DMS153 treated with DMSO at 0.1 percent for 48 hours (cell line): ENCODE measurements around the gene KRT6C.
A peak's percentile ranks its signal among the peaks of the same experiment; 100 is the strongest.
"Not testable (repeated sequence)": the region's sequence is repeated elsewhere in the genome, so short reads cannot be mapped to it uniquely, and the experiment has no call there.

Experiments used
- DNase-seq: peaks from one replicate; lab custom pipeline; 2025; ENCODE audit not compliant: unreplicated experiment; lab: John Stamatoyannopoulos, UW

Gene KRT6C

GRCh38 chr12:52461693-52462092 lies 11.9 kb downstream of the KRT6C start:
- DNase-seq, result no peak

- no peak for DNase-seq
Measured at GRCh38 chr12:52458861-52459260, 14.7 kb downstream of the KRT6C start.

GRCh38 chr12:52455821-52456220 lies 17.8 kb downstream of the KRT6C start:
- DNase-seq, result no peak

- peak; percentile 77 for DNase-seq
Measured at GRCh38 chr12:52454411-52455201, 19.0 kb downstream of the KRT6C start.

GRCh38 chr12:52452101-52452500 lies 21.5 kb downstream of the KRT6C start, which contains the start of gene KRT6B:
TSS of gene KRT6B (minus strand) at chr12:52452146. CDS start at chr12:52452078, 68 bp downstream.
- DNase-seq, result no peak

- DNase-seq, result no peak
Measured at GRCh38 chr12:52448228-52448627, 25.4 kb downstream of the KRT6C start.

- DNase-seq, result not testable (repeated sequence)
Measured at GRCh38 chr12:52447196-52447595, 26.4 kb downstream of the KRT6C start.

DNA sequence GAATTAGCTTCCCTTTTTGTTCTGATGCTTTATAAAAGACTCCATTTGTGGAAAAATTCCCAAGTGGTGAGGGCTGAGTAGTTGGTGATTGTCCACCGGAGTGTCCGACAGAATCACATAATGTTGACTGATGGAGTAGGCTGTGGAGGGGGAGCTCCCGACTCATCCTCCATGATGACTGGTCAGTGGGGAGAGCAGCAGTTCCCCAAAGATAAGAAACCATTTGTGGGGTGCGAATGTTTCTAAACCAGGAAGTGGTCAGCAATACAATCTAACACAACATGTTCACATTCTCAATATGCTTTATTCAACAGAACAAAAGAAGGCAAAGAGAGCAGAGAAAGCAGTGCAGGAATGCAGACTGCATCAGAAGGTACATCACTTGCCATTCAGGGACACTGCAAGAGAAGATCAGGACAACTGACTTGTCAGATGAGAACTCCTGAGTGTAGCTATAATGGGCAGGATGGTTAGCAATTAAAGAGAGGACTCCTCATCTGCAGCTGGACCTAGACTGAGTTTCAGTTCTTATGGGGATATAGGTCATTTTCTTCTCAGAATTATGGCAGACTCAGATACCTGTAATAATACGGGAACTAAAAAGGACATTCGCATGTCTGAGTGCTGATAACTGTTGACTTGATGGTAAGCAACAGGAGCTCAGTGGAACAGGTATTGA lies 27.1 kb downstream of the KRT6C start:
- DNase-seq, result no peak

DNA sequence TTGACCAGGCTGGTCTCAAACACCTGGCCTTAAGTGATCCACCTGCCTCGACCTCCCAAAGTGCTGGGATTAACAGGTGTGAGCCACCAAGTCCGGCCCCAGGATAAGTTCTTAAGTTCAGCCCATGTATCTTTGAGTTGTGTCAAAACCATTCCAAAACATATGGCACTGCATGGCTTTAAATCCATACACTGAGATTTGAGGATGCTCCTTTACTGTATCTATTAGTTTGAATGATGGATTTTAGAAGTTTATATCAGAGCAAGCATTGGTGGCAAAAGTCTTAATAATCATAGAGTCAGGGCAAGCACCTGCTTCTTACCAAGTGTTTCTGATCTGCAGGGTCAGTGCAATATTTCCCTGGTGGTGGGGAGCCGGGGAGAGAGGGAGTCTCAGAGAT lies 27.7 kb downstream of the KRT6C start:
- no peak for DNase-seq

GRCh38 chr12:52444647-52445595 lies 28.7 kb downstream of the KRT6C start:
- no peak for DNase-seq

DNA sequence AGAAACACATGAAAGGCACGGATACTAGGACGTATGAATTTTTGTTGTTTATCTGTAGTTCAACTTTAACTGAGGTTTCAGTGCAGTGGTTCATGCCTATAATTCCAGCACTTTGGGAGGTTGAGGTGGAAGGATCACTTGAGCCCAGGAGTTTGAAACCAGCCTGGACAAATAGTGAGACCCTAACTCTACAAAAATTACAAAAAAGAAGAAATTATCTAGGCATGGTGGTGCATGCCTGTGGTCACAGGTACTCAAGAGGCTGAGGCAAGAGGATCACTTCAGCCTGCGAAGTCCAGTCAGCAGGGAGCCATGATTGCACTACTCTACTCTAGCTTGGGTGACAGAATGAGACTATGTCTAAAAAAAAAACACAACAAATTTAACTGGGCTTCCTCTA lies 29.6 kb downstream of the KRT6C start:
- DNase-seq, result no peak

- no peak for DNase-seq
Measured at GRCh38 chr12:52442600-52443061, 31.0 kb downstream of the KRT6C start.

DNA sequence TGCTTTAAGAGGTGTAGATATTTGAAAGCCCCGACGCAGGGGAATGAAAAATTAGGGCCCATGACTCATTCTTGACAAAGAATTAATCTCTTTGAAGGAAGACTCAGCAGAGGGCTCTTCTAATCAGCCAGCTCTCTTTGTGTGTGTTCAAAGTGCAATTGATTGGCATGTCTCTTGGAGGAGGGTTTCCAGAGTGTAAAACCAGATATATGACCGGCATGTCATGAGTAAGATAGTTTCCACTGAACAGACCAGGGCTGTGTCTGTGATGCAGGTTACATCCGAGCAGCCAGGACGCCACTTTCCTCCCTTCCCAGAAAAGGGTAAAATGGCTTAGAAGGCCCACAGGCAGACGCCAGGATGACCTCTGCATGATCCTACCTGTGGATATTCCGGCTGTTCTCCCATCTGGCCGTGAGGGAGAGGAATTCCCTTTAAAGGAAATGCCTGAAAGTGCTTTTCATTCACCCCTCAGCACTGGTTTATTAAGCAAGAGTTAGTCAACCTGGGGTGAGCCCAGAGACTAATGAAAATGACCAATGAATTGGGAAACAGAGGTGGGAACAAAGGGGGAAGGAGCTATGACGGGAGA lies 32.2 kb downstream of the KRT6C start:
- DNase-seq, result no peak

- DNase-seq, result peak; percentile 22
Measured at GRCh38 chr12:52440821-52441319, 32.7 kb downstream of the KRT6C start.

GRCh38 chr12:52439845-52440244 lies 33.8 kb downstream of the KRT6C start:
- no peak for DNase-seq

DNA sequence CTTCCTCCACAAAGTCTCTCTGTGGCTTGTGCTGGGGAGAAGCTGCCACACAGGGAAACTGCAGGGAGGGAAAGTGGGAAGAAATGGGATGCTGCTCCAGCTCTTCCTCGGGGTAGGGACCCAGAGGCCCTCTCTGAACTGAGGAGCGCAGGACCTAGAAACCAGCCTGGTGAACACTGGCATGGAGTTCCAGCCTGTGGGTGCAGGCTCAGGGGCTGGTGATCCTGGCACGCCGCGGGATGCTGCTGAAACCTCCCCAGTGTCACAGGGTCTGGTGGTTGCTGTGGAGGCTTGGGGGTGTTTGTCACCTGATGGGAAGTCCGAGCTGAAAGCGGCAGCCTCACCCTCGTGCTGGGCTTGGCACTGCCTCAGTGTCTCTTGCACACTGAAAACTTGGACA lies 34.2 kb downstream of the KRT6C start:
- no peak for DNase-seq

- no peak for DNase-seq
Measured at GRCh38 chr12:52438305-52439301, 35.0 kb downstream of the KRT6C start.

- DNase-seq, result no peak
Measured at GRCh38 chr12:52437508-52437907, 36.1 kb downstream of the KRT6C start.

DNA sequence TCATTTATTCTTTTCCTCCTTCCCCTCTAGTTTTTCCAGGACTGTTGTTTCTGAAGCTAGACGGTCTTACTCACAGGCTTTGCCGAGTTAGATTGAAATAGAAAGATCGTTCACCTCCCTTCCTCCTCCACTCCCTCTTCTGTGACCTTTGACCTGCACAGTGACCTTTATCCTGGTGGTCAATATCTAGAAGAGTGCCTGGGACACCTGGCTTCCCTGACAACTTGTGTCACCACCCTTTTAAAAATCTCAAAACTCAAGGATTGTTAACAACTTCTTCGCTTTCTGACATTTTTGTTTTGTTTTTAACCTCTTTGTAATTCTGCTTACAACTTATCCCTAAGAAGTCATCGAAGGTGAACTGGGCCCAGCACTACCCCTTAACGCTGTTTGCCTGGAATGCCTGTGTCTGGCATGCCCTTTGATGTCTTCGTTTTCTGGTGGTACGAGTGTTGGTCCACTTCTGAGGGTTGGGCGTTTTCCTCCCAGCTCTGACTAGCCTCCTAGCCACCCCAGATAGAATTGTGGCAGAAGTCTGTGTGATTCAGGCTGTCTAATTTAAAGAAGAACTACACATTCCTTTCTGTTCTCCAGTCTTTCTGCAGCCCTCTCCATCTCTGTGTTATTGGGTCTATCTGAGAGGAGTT lies 36.7 kb downstream of the KRT6C start:
- DNase-seq, result no peak
